Nephron (organoid): ENCODE data around the gene MKKS.

Experiments
- H3K27ac Mint-ChIP-seq, 3 experiments: 2 replicates each; pipeline ENCODE4 v1.8.0; 2020; ENCODE audit warnings: mixed read lengths in 3 of 3, mild to moderate bottlenecking in 2 of 3, moderate library complexity in 1 of 3
- H3K27me3 Mint-ChIP-seq: 2 replicates; pipeline ENCODE4 v1.8.0; 2021; ENCODE audit warnings: low read depth, mild to moderate bottlenecking, moderate library complexity, mixed read lengths
- H3K36me3 Mint-ChIP-seq: 2 replicates; pipeline ENCODE4 v1.8.0; 2020; ENCODE audit warnings: low read depth, mixed read lengths
- H3K4me1 Mint-ChIP-seq: 2 replicates; pipeline ENCODE4 v1.8.0; 2020; ENCODE audit warnings: mixed read lengths
- H3K4me3 Mint-ChIP-seq, 3 experiments: 2 replicates each; pipeline ENCODE4 v1.8.0; 2020; ENCODE audit warnings: mild to moderate bottlenecking in 3 of 3, mixed read lengths in 3 of 3, moderate library complexity in 2 of 3
- H3K9me3 Mint-ChIP-seq: 2 replicates; pipeline ENCODE4 v1.8.0; 2020; ENCODE audit warnings: mixed read lengths
- TF ChIP-seq, protein P1 (sequence below), 3 experiments: fragments of 200-600 bp; sonication (generic); IDR thresholded peaks; one replicate each; pipeline ENCODE4 v1.5.0; 2021; ENCODE audit warnings: antibody characterized with exemption in 3 of 3; ENCODE audit not compliant: unreplicated experiment in 3 of 3

Gene MKKS

DNA sequence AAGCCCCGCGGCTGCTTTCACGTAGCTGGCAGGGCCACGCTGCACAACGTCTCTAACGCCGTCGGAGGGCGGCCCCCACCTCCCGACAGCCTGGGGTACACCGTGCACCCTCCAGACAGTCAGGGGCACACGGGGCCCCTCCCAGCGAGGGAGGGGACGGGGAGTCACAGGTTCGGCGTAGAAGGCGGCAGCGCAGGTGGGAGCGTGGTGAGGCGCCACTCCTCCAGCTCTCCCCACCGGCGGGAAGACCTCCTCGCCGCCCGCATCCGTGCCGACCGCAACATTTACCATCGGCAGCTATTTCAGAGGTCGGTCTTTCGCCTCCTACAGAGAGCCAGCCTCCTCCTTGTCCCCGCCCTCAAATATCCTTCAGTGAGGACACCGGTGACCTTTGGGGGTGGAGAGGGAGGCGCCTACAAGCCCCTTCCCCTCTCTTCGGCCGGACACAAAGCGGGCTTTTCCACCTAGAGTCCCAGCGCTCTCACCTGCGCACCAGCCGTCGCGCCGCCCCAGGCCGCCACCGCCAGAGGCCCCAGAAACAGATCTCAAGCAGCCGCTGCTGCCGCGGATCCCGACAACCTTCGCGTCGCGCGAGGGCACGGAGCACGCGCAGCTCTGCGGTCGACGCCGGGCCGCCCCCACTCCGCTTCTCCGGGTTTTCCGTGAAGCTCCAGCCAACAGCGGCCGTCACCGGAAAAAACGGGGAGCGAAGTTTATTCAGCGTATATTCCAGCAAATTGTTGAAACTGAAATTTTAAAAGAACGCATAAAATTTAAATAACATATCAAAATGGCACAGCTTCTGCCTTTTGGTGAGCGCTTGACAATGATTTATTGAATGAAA is at the start of gene MKKS:
TSS of gene MKKS (minus strand) at position 600 of the 844 bp plus-strand sequence. CDS start 20,708 bp downstream, outside the sequence.
- H3K4me3 Mint-ChIP-seq = peak within 1 kb of the TSS; percentile 91 to 95 (median 92)
- H3K4me1 Mint-ChIP-seq = peaks cover 27% of the 10 kb centered on the region
- no peaks in the 10 kb centered on the region for H3K36me3 Mint-ChIP-seq
- no peaks in the 10 kb centered on the region for H3K27me3 Mint-ChIP-seq
- H3K9me3 Mint-ChIP-seq = no peaks in the 10 kb centered on the region
- peak within 1 kb of the TSS; percentile 96 to 98 (median 96) for H3K27ac Mint-ChIP-seq
- TF ChIP-seq, protein P1, sequence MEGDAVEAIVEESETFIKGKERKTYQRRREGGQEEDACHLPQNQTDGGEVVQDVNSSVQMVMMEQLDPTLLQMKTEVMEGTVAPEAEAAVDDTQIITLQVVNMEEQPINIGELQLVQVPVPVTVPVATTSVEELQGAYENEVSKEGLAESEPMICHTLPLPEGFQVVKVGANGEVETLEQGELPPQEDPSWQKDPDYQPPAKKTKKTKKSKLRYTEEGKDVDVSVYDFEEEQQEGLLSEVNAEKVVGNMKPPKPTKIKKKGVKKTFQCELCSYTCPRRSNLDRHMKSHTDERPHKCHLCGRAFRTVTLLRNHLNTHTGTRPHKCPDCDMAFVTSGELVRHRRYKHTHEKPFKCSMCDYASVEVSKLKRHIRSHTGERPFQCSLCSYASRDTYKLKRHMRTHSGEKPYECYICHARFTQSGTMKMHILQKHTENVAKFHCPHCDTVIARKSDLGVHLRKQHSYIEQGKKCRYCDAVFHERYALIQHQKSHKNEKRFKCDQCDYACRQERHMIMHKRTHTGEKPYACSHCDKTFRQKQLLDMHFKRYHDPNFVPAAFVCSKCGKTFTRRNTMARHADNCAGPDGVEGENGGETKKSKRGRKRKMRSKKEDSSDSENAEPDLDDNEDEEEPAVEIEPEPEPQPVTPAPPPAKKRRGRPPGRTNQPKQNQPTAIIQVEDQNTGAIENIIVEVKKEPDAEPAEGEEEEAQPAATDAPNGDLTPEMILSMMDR (IDR thresholded peaks at IDR 0.05; ENCODE audit: unreplicated experiment in 3 of 3) = peak in 1 of 3 experiments; percentile 16

DNA sequence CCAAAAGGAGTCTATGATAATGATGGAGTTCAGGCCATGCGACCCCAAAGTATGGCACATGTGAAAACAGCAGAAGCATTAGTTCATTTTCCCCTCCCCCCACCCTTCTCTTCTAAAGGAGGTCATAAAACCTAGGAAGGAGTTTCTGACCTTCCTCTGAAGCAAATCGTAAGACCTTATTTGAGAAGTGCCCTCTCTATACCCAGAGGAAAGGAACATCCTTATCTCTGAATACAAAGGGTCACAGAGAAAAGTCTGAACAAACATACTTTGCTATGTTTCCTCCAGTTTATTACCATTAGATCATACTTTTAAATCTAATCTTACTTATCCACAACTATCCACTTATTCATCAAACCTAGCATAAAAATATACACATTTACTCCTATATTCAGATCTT is 49.7 kb upstream of the MKKS start:
- peak overlapping the region in 2 of 3 experiments; percentile 7 to 18 for H3K27ac Mint-ChIP-seq
- no peaks in the 10 kb centered on the region for H3K9me3 Mint-ChIP-seq
- TF ChIP-seq, protein P1 (IDR thresholded peaks at IDR 0.05; ENCODE audit: unreplicated experiment in 3 of 3) = no peak
- no peaks in the 10 kb centered on the region for H3K27me3 Mint-ChIP-seq
- peaks cover 13% of the 10 kb centered on the region for H3K4me1 Mint-ChIP-seq
- H3K36me3 Mint-ChIP-seq = no peaks in the 10 kb centered on the region
- H3K4me3 Mint-ChIP-seq = no peak overlapping the region

DNA sequence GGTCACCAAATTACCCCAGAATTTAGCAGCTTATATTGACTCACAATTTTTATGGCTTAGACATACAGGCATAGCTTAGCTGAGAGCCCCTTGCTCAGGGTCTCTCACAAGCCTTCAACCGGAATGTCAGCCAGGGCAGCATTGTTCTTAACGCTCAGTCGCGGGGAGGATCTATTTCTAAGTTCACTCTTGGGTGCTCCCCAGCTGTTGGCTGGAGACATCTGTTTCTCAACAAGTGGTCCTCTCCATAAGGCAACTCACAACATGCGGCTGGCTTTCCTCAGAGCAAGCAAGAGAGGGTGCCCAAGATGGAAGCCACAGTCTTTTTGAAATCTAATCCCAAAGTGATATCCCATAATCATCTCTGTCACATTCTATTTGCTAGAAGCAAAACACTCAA is 47.7 kb upstream of the MKKS start:
- Mint-ChIP-seq H3K27me3 (no peaks in the 10 kb centered on the region), H3K9me3 (no peaks in the 10 kb centered on the region), H3K27ac (peak overlapping the region; percentile 18 to 77 (median 60)), H3K36me3 (no peaks in the 10 kb centered on the region), H3K4me1 (peaks cover 13% of the 10 kb centered on the region), H3K4me3 (peak overlapping the region in 1 of 3 experiments; percentile 50)
- TF ChIP-seq, protein P1 (IDR thresholded peaks at IDR 0.05; ENCODE audit: unreplicated experiment in 3 of 3) = no peak

DNA sequence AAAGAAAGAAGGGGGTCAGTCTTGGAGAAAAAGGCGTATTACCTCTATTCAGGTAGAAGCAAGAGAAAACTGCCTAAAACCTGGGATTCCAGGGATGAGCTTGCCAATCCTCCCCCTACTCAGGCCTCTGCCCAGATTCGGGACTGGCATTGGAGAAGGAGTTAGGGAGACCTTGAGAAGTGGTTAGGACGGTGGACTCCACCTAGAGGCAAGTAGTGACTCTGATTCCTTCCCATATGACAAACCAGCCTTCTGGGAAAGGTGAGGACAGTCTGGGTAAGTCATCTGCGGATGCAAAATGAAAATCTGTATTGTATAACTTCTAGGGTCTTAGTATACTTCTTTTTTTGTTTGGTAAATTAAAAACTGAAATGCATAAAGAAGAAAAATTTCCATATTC is 44.9 kb upstream of the MKKS start:
- no peaks in the 10 kb centered on the region for H3K36me3 Mint-ChIP-seq
- TF ChIP-seq, protein P1 (IDR thresholded peaks at IDR 0.05; ENCODE audit: unreplicated experiment in 3 of 3) = no peak
- no peaks in the 10 kb centered on the region for H3K27me3 Mint-ChIP-seq
- no peaks in the 10 kb centered on the region for H3K9me3 Mint-ChIP-seq
- H3K4me1 Mint-ChIP-seq = peaks cover 39% of the 10 kb centered on the region
- no peak overlapping the region for H3K27ac Mint-ChIP-seq
- H3K4me3 Mint-ChIP-seq = no peak overlapping the region

DNA sequence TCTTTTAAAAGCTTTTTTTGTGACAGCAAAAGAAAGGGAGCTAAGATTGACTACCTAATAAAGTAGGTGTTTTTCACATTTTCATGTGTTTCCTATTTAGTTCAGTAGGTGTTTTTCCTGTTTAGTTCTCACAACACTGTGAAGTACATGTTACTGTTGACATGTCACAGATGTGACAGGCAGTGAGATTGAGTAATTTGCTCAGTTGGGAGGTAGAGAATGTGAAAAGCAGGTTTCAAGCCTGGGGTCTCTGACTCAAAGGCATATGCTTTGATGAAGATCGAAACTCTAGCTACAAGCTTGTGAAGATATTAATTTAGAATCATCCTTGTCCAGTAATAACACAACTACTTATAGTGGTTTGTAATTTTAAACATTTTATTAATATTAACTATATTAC is 44.2 kb upstream of the MKKS start:
- Mint-ChIP-seq H3K27ac (no peak overlapping the region), H3K4me1 (peaks cover 41% of the 10 kb centered on the region)
- TF ChIP-seq, protein P1 (IDR thresholded peaks at IDR 0.05; ENCODE audit: unreplicated experiment in 3 of 3) = no peak

More for the DNA sequence above, 44.2 kb upstream of the MKKS start:
- H3K36me3 Mint-ChIP-seq = no peaks in the 10 kb centered on the region
- no peaks in the 10 kb centered on the region for H3K27me3 Mint-ChIP-seq
- H3K4me3 Mint-ChIP-seq = no peak overlapping the region
- H3K9me3 Mint-ChIP-seq = no peaks in the 10 kb centered on the region
